ENCODE data around the gene UBE2E2. TPM values are rescaled to one million over a fixed set of nuclear protein-coding genes. Genes with fewer than 3 reads are reported as not detected.

Gene UBE2E2
- total and polyA plus RNA-seq, 2 experiments from 2014 or later: 29.0 to 75.4 TPM

- no peak for TF ChIP-seq EZH2 (IDR thresholded peaks at IDR 0.05; ENCODE audit: insufficient read depth, poor library complexity, severe bottlenecking)
- no peak for TF ChIP-seq EZH2phosphoT487 (IDR thresholded peaks at IDR 0.05; ENCODE audit: insufficient read depth, low read depth)
- Histone ChIP-seq H3K4me2 (ENCODE audit: unreplicated experiment) (no peak overlapping the region), H3F3A (ENCODE audit: insufficient read depth) (no peaks in the 10 kb centered on the region), H3K9me3 (ENCODE audit: low read depth) (no peaks in the 10 kb centered on the region), H3K79me2 (ENCODE audit: insufficient read depth) (no peaks in the 10 kb centered on the region), H4K20me1 (ENCODE audit: insufficient read depth) (no peaks in the 10 kb centered on the region), H3K4me1 (ENCODE audit: insufficient read depth) (peaks cover 5% of the 10 kb centered on the region), H3K9me2 (ENCODE audit: insufficient read depth) (no peaks in the 10 kb centered on the region), H3K27ac (no peak overlapping the region), H2AFZ (no peak overlapping the region), H3K4me3 (no peak overlapping the region), H3K9ac (no peak overlapping the region), H3K36me3 (ENCODE audit: low read depth) (no peaks in the 10 kb centered on the region), H3K27me3 (replicated peaks; ENCODE audit: insufficient read depth) (peaks cover 55% of the 10 kb centered on the region)
- 95 to 96% methylated on average over 3 of the region's 3 CpGs for WGBS, 2 experiments (ENCODE audit: low coverage in 1 of 2, low lambda C conversion rate in 2 of 2, missing lambda C conversion rate in 2 of 2)
- in situ Hi-C loops (cut with MboI): no loop called here
- DNase-seq: no peak
Observed at GRCh38 chr3:23193831-23194230, 9.3 kb upstream of the UBE2E2 start.

- H3K9ac ChIP-seq: no peak overlapping the region
- H4K20me1 ChIP-seq (ENCODE audit: insufficient read depth): no peaks in the 10 kb centered on the region
- H3K4me1 ChIP-seq (ENCODE audit: insufficient read depth): peaks cover 10% of the 10 kb centered on the region
- H3K36me3 ChIP-seq (ENCODE audit: low read depth): no peaks in the 10 kb centered on the region
- in situ Hi-C loops (cut with MboI): no loop called here
- H3K79me2 ChIP-seq (ENCODE audit: insufficient read depth): no peaks in the 10 kb centered on the region
- DNase-seq: peak; percentile 74
- peak overlapping the region; percentile 11 for H3K4me2 ChIP-seq (ENCODE audit: unreplicated experiment)
- no peaks in the 10 kb centered on the region for H3K9me2 ChIP-seq (ENCODE audit: insufficient read depth)
- H3K4me3 ChIP-seq: no peak overlapping the region
- peaks cover 34% of the 10 kb centered on the region; the same call in 1 of the 2 replicates for H3K27me3 ChIP-seq (replicated peaks; ENCODE audit: insufficient read depth)
- H3F3A ChIP-seq (ENCODE audit: insufficient read depth): peaks cover 5% of the 10 kb centered on the region; the same call in 1 of the 2 replicates
- H2AFZ ChIP-seq: no peak overlapping the region
- WGBS, 2 experiments (ENCODE audit: low coverage in 1 of 2, low lambda C conversion rate in 2 of 2, missing lambda C conversion rate in 2 of 2): 27 to 28% methylated on average over 4 of the region's 4 CpGs
- no peak for TF ChIP-seq EZH2phosphoT487 (IDR thresholded peaks at IDR 0.05; ENCODE audit: insufficient read depth, low read depth)
- no peak for TF ChIP-seq EZH2 (IDR thresholded peaks at IDR 0.05; ENCODE audit: insufficient read depth, poor library complexity, severe bottlenecking)
- no peaks in the 10 kb centered on the region for H3K9me3 ChIP-seq (ENCODE audit: low read depth)
- 0 out of 2 replicates have a peak overlapping the region, but pooled peaks have one; percentile 4 for H3K27ac ChIP-seq
Observed at GRCh38 chr3:23198801-23199200, 4.3 kb upstream of the UBE2E2 start.

- H3K79me2 ChIP-seq (ENCODE audit: insufficient read depth): peaks cover 6% of the 10 kb centered on the region
- H3K4me1 ChIP-seq (ENCODE audit: insufficient read depth): peaks cover 14% of the 10 kb centered on the region
- H3K36me3 ChIP-seq (ENCODE audit: low read depth): no peaks in the 10 kb centered on the region
- H4K20me1 ChIP-seq (ENCODE audit: insufficient read depth): no peaks in the 10 kb centered on the region
- no peak for DNase-seq
- H3K9ac ChIP-seq: no peak overlapping the region
- no peak for TF ChIP-seq EZH2phosphoT487 (IDR thresholded peaks at IDR 0.05; ENCODE audit: insufficient read depth, low read depth)
- no peak for TF ChIP-seq EZH2 (IDR thresholded peaks at IDR 0.05; ENCODE audit: insufficient read depth, poor library complexity, severe bottlenecking)
- in situ Hi-C loops (cut with MboI): no loop called here
- 66% methylated on average over 5 of the region's 5 CpGs for WGBS, 2 experiments (ENCODE audit: low coverage in 1 of 2, low lambda C conversion rate in 2 of 2, missing lambda C conversion rate in 2 of 2)
- no peak overlapping the region for H3K27ac ChIP-seq
- no peak overlapping the region for H3K4me3 ChIP-seq
- H3K9me3 ChIP-seq (ENCODE audit: low read depth): no peaks in the 10 kb centered on the region
- peaks cover 27% of the 10 kb centered on the region; the same call in 1 of the 2 replicates for H3K27me3 ChIP-seq (replicated peaks; ENCODE audit: insufficient read depth)
- H3K9me2 ChIP-seq (ENCODE audit: insufficient read depth): no peaks in the 10 kb centered on the region
- H3K4me2 ChIP-seq (ENCODE audit: unreplicated experiment): no peak overlapping the region
- no peak overlapping the region for H2AFZ ChIP-seq
- peaks cover 5% of the 10 kb centered on the region; the same call in 1 of the 2 replicates for H3F3A ChIP-seq (ENCODE audit: insufficient read depth)
Observed at GRCh38 chr3:23199649-23200048, 3.5 kb upstream of the UBE2E2 start.

- H3K4me1 ChIP-seq (ENCODE audit: insufficient read depth): peaks cover 15% of the 10 kb centered on the region
- H3K27me3 ChIP-seq (replicated peaks; ENCODE audit: insufficient read depth): peaks cover 12% of the 10 kb centered on the region; the same call in 1 of the 2 replicates
- no peaks in the 10 kb centered on the region for H3K36me3 ChIP-seq (ENCODE audit: low read depth)
- DNase-seq: no peak
- WGBS, 2 experiments (ENCODE audit: low coverage in 1 of 2, low lambda C conversion rate in 2 of 2, missing lambda C conversion rate in 2 of 2): 95 to 97% methylated on average over 10 of the region's 10 CpGs
- no peak overlapping the region for H3K4me2 ChIP-seq (ENCODE audit: unreplicated experiment)
- no peak overlapping the region for H2AFZ ChIP-seq
- no peak overlapping the region for H3K4me3 ChIP-seq
- H3K27ac ChIP-seq: no peak overlapping the region
- peaks cover 5% of the 10 kb centered on the region; the same call in 1 of the 2 replicates for H3F3A ChIP-seq (ENCODE audit: insufficient read depth)
- TF ChIP-seq EZH2phosphoT487 (IDR thresholded peaks at IDR 0.05; ENCODE audit: insufficient read depth, low read depth) (no peak), EZH2 (IDR thresholded peaks at IDR 0.05; ENCODE audit: insufficient read depth, poor library complexity, severe bottlenecking) (no peak)
- no peaks in the 10 kb centered on the region for H3K9me3 ChIP-seq (ENCODE audit: low read depth)
- peaks cover 23% of the 10 kb centered on the region for H3K79me2 ChIP-seq (ENCODE audit: insufficient read depth)
- no peaks in the 10 kb centered on the region for H3K9me2 ChIP-seq (ENCODE audit: insufficient read depth)
- H4K20me1 ChIP-seq (ENCODE audit: insufficient read depth): 0 out of 2 replicates have a peak, but pooled peaks cover 1% of the 10 kb centered on the region
- no peak overlapping the region for H3K9ac ChIP-seq
- in situ Hi-C loops (cut with MboI): no loop called here
Observed at GRCh38 chr3:23201154-23201838, 1.8 kb upstream of the UBE2E2 start.
